ENCODE results near the gene TSHR. TPM values are rescaled to one million over a fixed set of nuclear protein-coding genes. Genes with fewer than 3 reads are reported as not detected.

The TSHR gene
- total RNA-seq, 1 experiment from 2014 or later, result not detected

GRCh38 chr14:81166121-81166520 lies 210.7 kb downstream of the TSHR start:
- peaks cover 3 to 32% of the 10 kb centered on the region in 2 experiments; a peak in 3 of 4 replicates for H3K4me1 ChIP-seq (ENCODE audit: control insufficient read depth in 1 of 2, insufficient read depth in 2 of 2, low read length in 2 of 2)
- ChIA-PET CTCF (interaction anchor here (1.1 to 4.9 kb wide), 2 partner anchors 169 to 179 kb away, joined by 3 to 36 read pairs; no protein-coding TSS in a partner anchor), RAD21 (ENCODE audit: low non-redundant PET in 1 of 2, low total read pairs in 2 of 2, uncharacterized antibody in 2 of 2, unreplicated experiment in 2 of 2) (no interaction called here), POLR2A (interaction anchor here (0.6 kb wide), 1 partner anchor 14 kb away, joined by 3 read pairs; no protein-coding TSS in a partner anchor)
- DNase-seq (ENCODE audit: low read depth, low spot score) (no peak), ATAC-seq (no peak)
- intact Hi-C loops (cut with micrococcal nuclease), result no loop called here
- H3K27ac ChIP-seq (ENCODE audit: low read depth, low read length), result no peak overlapping the region
- no peaks in the 10 kb centered on the region for H3K9me3 ChIP-seq (ENCODE audit: control insufficient read depth in 1 of 2, insufficient read depth in 1 of 2, low read depth in 1 of 2, low read length in 2 of 2)
- no peaks in the 10 kb centered on the region for H3K36me3 ChIP-seq (ENCODE audit: control insufficient read depth in 1 of 2, insufficient read depth in 2 of 2, low read length in 2 of 2)
- no peak overlapping the region for H3K9ac ChIP-seq (ENCODE audit: low read length)
- no peaks in the 10 kb centered on the region for H4K20me1 ChIP-seq (ENCODE audit: insufficient read depth)
- H3K4me2 ChIP-seq (ENCODE audit: low read length), result no peak overlapping the region
- H3K79me2 ChIP-seq (ENCODE audit: insufficient read depth, low read length), result no peaks in the 10 kb centered on the region
- TF ChIP-seq RAD21 (IDR thresholded peaks at IDR 0.05; ENCODE audit: low read depth) (no peak), POLR2AphosphoS5 (IDR thresholded peaks at IDR 0.05; ENCODE audit: low read depth, low read length) (no peak), POLR2A (IDR thresholded peaks at IDR 0.05; ENCODE audit: borderline replicate concordance, extremely low read depth, insufficient read depth, insufficient read length) (no peak), CEBPB (IDR thresholded peaks at IDR 0.05; ENCODE audit: low read depth) (no peak), FOSL1 (IDR thresholded peaks at IDR 0.05; ENCODE audit: low read depth) (no peak), EZH2phosphoT487 (IDR thresholded peaks at IDR 0.05; ENCODE audit: borderline replicate concordance) (no peak), EZH2 (IDR thresholded peaks at IDR 0.05) (no peak), EGR1 (IDR thresholded peaks at IDR 0.05; ENCODE audit: low read depth) (no peak), ZFX (IDR thresholded peaks at IDR 0.05) (no peak), CBX3 (IDR thresholded peaks at IDR 0.05; ENCODE audit: low read depth) (no peak), MAX (IDR thresholded peaks at IDR 0.05) (no peak), TCF7L2 (IDR thresholded peaks at IDR 0.05; ENCODE audit: borderline replicate concordance, extremely low read depth, insufficient read depth, insufficient read length) (no peak), ZBTB33 (IDR thresholded peaks at IDR 0.05; ENCODE audit: extremely low read depth, insufficient replicate concordance, low read length) (no peak), ELF1 (IDR thresholded peaks at IDR 0.05; ENCODE audit: borderline replicate concordance, low read depth) (no peak), JUND (IDR thresholded peaks at IDR 0.05) (no peak), SIN3A (IDR thresholded peaks at IDR 0.05; ENCODE audit: low read depth) (no peak), ZNF274 (IDR thresholded peaks at IDR 0.05; ENCODE audit: low read depth, low read length) (no peak), SP1 (IDR thresholded peaks at IDR 0.05; ENCODE audit: low read depth) (no peak), ATF3 (IDR thresholded peaks at IDR 0.05) (no peak), CTCF (IDR thresholded peaks at IDR 0.05 in 2 of 3, conservative IDR thresholded peaks at IDR 0.05 in 1 of 3; ENCODE audit: borderline replicate concordance in 1 of 3, insufficient read depth in 1 of 3, low read depth in 2 of 3, low read length in 2 of 3) (no peak)
- BruUV-seq (replicated peaks), result no TSS peak
- no peak overlapping the region for H3K4me3 ChIP-seq (replicated peaks in 1 of 2; ENCODE audit: low read depth in 1 of 2, low read length in 2 of 2)
- H2AFZ ChIP-seq (ENCODE audit: low read depth, low read length, poor library complexity, severe bottlenecking), result no peak overlapping the region
- no peaks in the 10 kb centered on the region for H3K9me2 ChIP-seq (ENCODE audit: insufficient read depth)
- H3K27me3 ChIP-seq (ENCODE audit: insufficient read depth, low read length), result no peaks in the 10 kb centered on the region

All from HCT116 (cell line).